C4-2B (cell line): ENCODE results near the gene TNFRSF21.

Source experiments
- ZFX ChIP-seq: fragments of 450-650 bp; IDR thresholded peaks from 2 replicates; pipeline ENCODE4 v1.6.1; 2017
- TF ChIP-seq, protein P1 (sequence below): fragments of 450-650 bp; conservative IDR thresholded peaks from 2 replicates; pipeline ENCODE4 v1.5.1; 2017; ENCODE audit warnings: mild to moderate bottlenecking

DNA sequence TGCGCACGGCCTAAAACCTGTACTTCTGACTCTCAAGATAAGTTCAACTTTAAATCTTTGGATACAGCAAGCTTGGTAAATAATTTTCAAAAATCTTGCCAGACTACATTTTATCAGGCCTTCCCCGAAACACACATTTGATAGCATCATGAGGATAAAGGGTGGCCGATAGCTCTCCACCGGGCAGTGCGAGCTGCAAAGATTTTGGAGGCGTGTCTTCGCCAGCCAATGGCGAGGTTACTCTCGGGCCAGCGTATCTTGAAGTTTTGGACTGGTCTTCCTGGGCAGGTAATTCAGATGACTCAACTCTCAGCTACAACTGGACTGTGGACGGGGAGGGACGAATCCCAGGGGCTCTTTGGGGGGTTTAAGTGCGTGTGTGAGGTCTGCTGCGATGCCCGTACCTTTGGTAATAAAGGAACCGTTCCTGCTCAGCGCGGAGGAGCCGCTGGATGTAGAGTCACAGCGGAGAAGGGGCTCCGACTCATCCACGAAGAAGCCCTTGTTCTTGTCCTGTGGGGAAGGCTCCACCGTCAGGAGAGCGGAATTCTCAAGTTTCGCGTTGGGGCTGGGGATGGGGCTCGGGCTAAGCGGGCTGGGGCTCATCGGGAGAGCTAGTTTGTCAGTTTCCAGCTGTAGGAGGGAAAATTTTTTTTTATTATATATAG is 75.3 kb downstream of the TNFRSF21 start:
- TF ChIP-seq, protein P1, sequence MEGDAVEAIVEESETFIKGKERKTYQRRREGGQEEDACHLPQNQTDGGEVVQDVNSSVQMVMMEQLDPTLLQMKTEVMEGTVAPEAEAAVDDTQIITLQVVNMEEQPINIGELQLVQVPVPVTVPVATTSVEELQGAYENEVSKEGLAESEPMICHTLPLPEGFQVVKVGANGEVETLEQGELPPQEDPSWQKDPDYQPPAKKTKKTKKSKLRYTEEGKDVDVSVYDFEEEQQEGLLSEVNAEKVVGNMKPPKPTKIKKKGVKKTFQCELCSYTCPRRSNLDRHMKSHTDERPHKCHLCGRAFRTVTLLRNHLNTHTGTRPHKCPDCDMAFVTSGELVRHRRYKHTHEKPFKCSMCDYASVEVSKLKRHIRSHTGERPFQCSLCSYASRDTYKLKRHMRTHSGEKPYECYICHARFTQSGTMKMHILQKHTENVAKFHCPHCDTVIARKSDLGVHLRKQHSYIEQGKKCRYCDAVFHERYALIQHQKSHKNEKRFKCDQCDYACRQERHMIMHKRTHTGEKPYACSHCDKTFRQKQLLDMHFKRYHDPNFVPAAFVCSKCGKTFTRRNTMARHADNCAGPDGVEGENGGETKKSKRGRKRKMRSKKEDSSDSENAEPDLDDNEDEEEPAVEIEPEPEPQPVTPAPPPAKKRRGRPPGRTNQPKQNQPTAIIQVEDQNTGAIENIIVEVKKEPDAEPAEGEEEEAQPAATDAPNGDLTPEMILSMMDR = no peak
- no peak for TF ChIP-seq ZFX
